Loucy (cell line): ENCODE measurements around the gene AFF3.

ENCODE experiments used
- CTCF ChIP-seq: fragments of 200-600 bp; sonication (generic); conservative IDR thresholded peaks from 2 replicates; pipeline ENCODE4 v1.5.1; 2014; ENCODE audit warnings: mild to moderate bottlenecking, antibody characterized with exemption, low read length
- EZH2phosphoT487 ChIP-seq: fragments of 200-600 bp; IDR thresholded peaks from 2 replicates; pipeline ENCODE4 v1.6.1; 2018; ENCODE audit warnings: antibody characterized with exemption, mild to moderate bottlenecking, moderate library complexity, borderline replicate concordance

- TF ChIP-seq CTCF: no peak
- TF ChIP-seq EZH2phosphoT487: no peak
Measured at GRCh38 chr2:99701503-99701902, 440.9 kb downstream of the AFF3 start.
